ENCODE data around the gene PRPSAP2. TPM values are rescaled to one million over a fixed set of nuclear protein-coding genes. Genes with fewer than 3 reads are reported as not detected.

The PRPSAP2 gene
- total RNA-seq, 1 experiment from 2014 or later, result 37.8 TPM

DNA sequence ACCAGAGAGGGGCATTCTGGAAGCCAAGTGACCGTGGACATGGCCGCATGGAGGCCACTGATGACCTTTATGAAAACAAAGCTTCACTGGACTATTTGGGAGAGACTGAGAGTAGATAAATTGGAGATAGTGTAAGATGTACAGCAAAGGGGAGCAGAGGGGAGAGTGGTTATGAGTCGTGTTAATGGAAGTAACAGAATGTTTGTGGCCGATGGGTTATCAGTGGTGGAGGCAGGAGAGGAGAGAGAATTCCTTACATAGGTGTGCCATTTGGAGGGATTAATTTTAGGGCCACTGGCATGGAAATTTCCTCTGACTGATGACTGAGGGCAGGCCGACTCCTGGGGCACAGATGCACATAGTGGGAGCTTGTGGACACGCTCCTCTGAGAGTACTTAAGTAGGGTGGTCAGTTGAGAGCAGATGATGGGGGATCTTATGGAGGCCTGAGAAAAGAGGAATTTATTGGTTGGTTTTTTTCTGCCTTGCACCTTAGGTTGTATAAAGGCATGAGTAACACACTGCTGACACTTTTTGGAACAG lies 19.2 kb downstream of the PRPSAP2 start:
- Histone ChIP-seq H3K9ac (ENCODE audit: low read length) (0 out of 2 replicates have a peak overlapping the region, but pooled peaks have one; percentile 12), H3K79me2 (ENCODE audit: insufficient read depth, low read length) (no peaks in the 10 kb centered on the region), H2AFZ (ENCODE audit: low read depth, low read length, poor library complexity, severe bottlenecking) (no peak overlapping the region), H4K20me1 (ENCODE audit: insufficient read depth) (no peaks in the 10 kb centered on the region), H3K4me1 (ENCODE audit: control insufficient read depth in 1 of 2, insufficient read depth in 2 of 2, low read length in 2 of 2) (peaks cover 16 to 18% of the 10 kb centered on the region in 2 experiments), H3K9me3 (ENCODE audit: control insufficient read depth in 1 of 2, insufficient read depth in 1 of 2, low read depth in 1 of 2, low read length in 2 of 2) (no peaks in the 10 kb centered on the region), H3K9me2 (ENCODE audit: insufficient read depth) (no peaks in the 10 kb centered on the region), H3K4me3 (replicated peaks in 1 of 2; ENCODE audit: low read depth in 1 of 2, low read length in 2 of 2) (0 out of 4 replicates have a peak overlapping the region, but pooled peaks of 1 of the 2 experiments have one; percentile 20), H3K27ac (ENCODE audit: low read depth, low read length) (peak overlapping the region; percentile 79), H3K27me3 (ENCODE audit: insufficient read depth, low read length) (no peaks in the 10 kb centered on the region), H3K36me3 (ENCODE audit: control insufficient read depth in 1 of 2, insufficient read depth in 2 of 2, low read length in 2 of 2) (peaks cover 29 to 31% of the 10 kb centered on the region in 2 experiments; a peak in 3 of 4 replicates), H3K4me2 (ENCODE audit: low read length) (peak overlapping the region; percentile 46)
- intact Hi-C loops (cut with micrococcal nuclease), result no loop called here
- peak; percentile 93 for ATAC-seq
- no peak for DNase-seq (ENCODE audit: low read depth, low spot score)
- no TSS peak for BruUV-seq (replicated peaks)
- RAD21 ChIA-PET (ENCODE audit: low non-redundant PET in 1 of 2, low total read pairs in 2 of 2, uncharacterized antibody in 2 of 2, unreplicated experiment in 2 of 2), result no interaction called here
- TF ChIP-seq, protein P1, sequence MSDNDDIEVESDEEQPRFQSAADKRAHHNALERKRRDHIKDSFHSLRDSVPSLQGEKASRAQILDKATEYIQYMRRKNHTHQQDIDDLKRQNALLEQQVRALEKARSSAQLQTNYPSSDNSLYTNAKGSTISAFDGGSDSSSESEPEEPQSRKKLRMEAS (IDR thresholded peaks at IDR 0.05), result no peak
- no peak for TF ChIP-seq JUND (IDR thresholded peaks at IDR 0.05)
- TF ChIP-seq EZH2 (IDR thresholded peaks at IDR 0.05), result no peak
- TF ChIP-seq POLR2A (IDR thresholded peaks at IDR 0.05; ENCODE audit: borderline replicate concordance, extremely low read depth, insufficient read depth, insufficient read length), result no peak
- TF ChIP-seq ATF3 (IDR thresholded peaks at IDR 0.05), result no peak
- no peak for TF ChIP-seq TCF7L2 (IDR thresholded peaks at IDR 0.05; ENCODE audit: borderline replicate concordance, extremely low read depth, insufficient read depth, insufficient read length)
- TF ChIP-seq SP1 (IDR thresholded peaks at IDR 0.05; ENCODE audit: low read depth), result no peak
- TF ChIP-seq EZH2phosphoT487 (IDR thresholded peaks at IDR 0.05; ENCODE audit: borderline replicate concordance), result no peak
- no peak for TF ChIP-seq REST (IDR thresholded peaks at IDR 0.05; ENCODE audit: low read depth)
- TF ChIP-seq ELF1 (IDR thresholded peaks at IDR 0.05; ENCODE audit: borderline replicate concordance, low read depth), result no peak
- TF ChIP-seq CBX3 (IDR thresholded peaks at IDR 0.05; ENCODE audit: low read depth), result no peak
- no peak for TF ChIP-seq POLR2AphosphoS5 (IDR thresholded peaks at IDR 0.05; ENCODE audit: low read depth, low read length)
- no peak for TF ChIP-seq SRF (IDR thresholded peaks at IDR 0.05; ENCODE audit: low read depth)
- no peak for TF ChIP-seq CEBPB (IDR thresholded peaks at IDR 0.05; ENCODE audit: low read depth)
- TF ChIP-seq, protein P2, sequence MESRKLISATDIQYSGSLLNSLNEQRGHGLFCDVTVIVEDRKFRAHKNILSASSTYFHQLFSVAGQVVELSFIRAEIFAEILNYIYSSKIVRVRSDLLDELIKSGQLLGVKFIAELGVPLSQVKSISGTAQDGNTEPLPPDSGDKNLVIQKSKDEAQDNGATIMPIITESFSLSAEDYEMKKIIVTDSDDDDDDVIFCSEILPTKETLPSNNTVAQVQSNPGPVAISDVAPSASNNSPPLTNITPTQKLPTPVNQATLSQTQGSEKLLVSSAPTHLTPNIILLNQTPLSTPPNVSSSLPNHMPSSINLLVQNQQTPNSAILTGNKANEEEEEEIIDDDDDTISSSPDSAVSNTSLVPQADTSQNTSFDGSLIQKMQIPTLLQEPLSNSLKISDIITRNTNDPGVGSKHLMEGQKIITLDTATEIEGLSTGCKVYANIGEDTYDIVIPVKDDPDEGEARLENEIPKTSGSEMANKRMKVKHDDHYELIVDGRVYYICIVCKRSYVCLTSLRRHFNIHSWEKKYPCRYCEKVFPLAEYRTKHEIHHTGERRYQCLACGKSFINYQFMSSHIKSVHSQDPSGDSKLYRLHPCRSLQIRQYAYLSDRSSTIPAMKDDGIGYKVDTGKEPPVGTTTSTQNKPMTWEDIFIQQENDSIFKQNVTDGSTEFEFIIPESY (IDR thresholded peaks at IDR 0.05; ENCODE audit: extremely low read depth, insufficient replicate concordance, low read length), result no peak
- no peak for TF ChIP-seq YY1 (IDR thresholded peaks at IDR 0.05; ENCODE audit: extremely low read depth, insufficient replicate concordance, low read depth, low read length)
- no peak for TF ChIP-seq EGR1 (IDR thresholded peaks at IDR 0.05; ENCODE audit: low read depth)
- no peak for TF ChIP-seq CTCF (IDR thresholded peaks at IDR 0.05 in 2 of 3, conservative IDR thresholded peaks at IDR 0.05 in 1 of 3; ENCODE audit: borderline replicate concordance in 1 of 3, insufficient read depth in 1 of 3, low read depth in 2 of 3, low read length in 2 of 3)
- no peak for TF ChIP-seq ZNF274 (IDR thresholded peaks at IDR 0.05; ENCODE audit: low read depth, low read length)
- no peak for TF ChIP-seq ZFX (IDR thresholded peaks at IDR 0.05)
- POLR2A ChIA-PET, result no interaction called here
- CTCF ChIA-PET, result no interaction called here

Measured in HCT116 (cell line).